Activated CD8-positive, alpha-beta T cell treated with anti-CD3 and anti-CD28 coated beads, Interleukin-2, amount 10 ng/mL, durations not matched to agents 7 days and 5 days (primary cell): ENCODE results near the gene OR2T27. TPM values are rescaled to one million over a fixed set of nuclear protein-coding genes. Genes with fewer than 3 reads are reported as not detected.
"Not testable (repeated sequence)": the region's sequence is repeated elsewhere in the genome, so short reads cannot be mapped to it uniquely, and the experiment has no call there.

Experiments
- ATAC-seq: fragments of 150-1000 bp; cut with Tn5 transposase; one replicate; pipeline ENCODE4 v1.10.0; 2021; ENCODE audit warnings: moderate library complexity
- CTCF ChIA-PET: fragments of 350-600 bp; sonication (Branson Sonifier 250); formaldehyde crosslinking; loops from one replicate; lab custom pipeline; 2021; ENCODE audit warnings: antibody characterized with exemption; lab: Charles Lee
- POLR2A ChIA-PET: fragments of 350-600 bp; sonication (Branson Sonifier 250); formaldehyde crosslinking; loops from one replicate; lab custom pipeline; 2021; ENCODE audit warnings: antibody characterized with exemption; lab: Charles Lee
- DNase-seq: peaks from one replicate; pipeline ENCODE4 v3.0.0-alpha.2; 2020
- H3K27ac Mint-ChIP-seq: one replicate; pipeline ENCODE4 v1.8.0; 2021; ENCODE audit warnings: mild to moderate bottlenecking, mixed read lengths
- H3K27me3 Mint-ChIP-seq: one replicate; pipeline ENCODE4 v1.8.0; 2021; ENCODE audit warnings: low read depth, mixed read lengths
- H3K36me3 Mint-ChIP-seq: one replicate; pipeline ENCODE4 v1.8.0; 2021; ENCODE audit warnings: low read depth, mixed read lengths
- H3K4me1 Mint-ChIP-seq: one replicate; pipeline ENCODE4 v1.8.0; 2021; ENCODE audit warnings: low read depth, mixed read lengths
- H3K4me3 Mint-ChIP-seq: one replicate; pipeline ENCODE4 v1.8.0; 2021; ENCODE audit warnings: mild to moderate bottlenecking, mixed read lengths
- H3K9me3 Mint-ChIP-seq: one replicate; pipeline ENCODE4 v1.8.0; 2022; ENCODE audit warnings: mixed read lengths; ENCODE audit not compliant: insufficient read depth
- total RNA-seq, 2 experiments: library from RNA; stranded (reverse); gene quantifications; one replicate each; pipeline ENCODE4 v1.2.3, GENCODE V29; 2021

OR2T27 gene
- total RNA-seq: not detected

- H3K36me3 Mint-ChIP-seq, DNase-seq, H3K27ac Mint-ChIP-seq, CTCF ChIA-PET, ATAC-seq, H3K4me1 Mint-ChIP-seq, H3K27me3 Mint-ChIP-seq, H3K4me3 Mint-ChIP-seq, POLR2A ChIA-PET, H3K9me3 Mint-ChIP-seq: not testable (repeated sequence)
Measured at GRCh38 chr1:248655354-248655753, at the start of gene OR2T27. OR2T27 (minus strand) TSS chr1:248655528; CDS start chr1:248650884, 4,644 bp downstream.

- CTCF ChIA-PET: no interaction called here
Measured at GRCh38 chr1:248704606-248705005, 49.3 kb upstream of the OR2T27 start.

DNA sequence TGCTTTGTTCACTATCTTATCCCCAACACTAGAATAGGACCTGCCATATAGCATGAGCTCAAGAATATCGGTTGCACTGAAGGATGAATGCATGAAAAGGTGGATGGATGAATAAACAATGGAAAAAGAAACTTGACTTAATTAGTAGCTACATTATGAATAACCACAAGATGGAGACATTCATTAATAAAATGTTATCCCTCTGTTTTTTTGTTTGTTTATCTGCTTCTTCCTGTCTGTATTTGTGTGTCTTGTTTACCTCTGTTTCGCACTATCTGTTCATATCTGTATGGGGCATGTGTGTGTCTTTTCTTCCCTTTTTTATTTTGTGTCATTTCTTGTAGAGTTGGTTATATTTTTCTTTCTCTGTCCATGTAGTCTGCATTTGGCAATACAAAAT, 48.3 kb upstream of the OR2T27 start:
- POLR2A ChIA-PET: no interaction called here
- H3K27me3 Mint-ChIP-seq: no peaks in the 10 kb centered on the region
- no peak overlapping the region for H3K4me3 Mint-ChIP-seq
- DNase-seq (no peak), ATAC-seq (no peak)
- H3K4me1 Mint-ChIP-seq: no peaks in the 10 kb centered on the region
- no peaks in the 10 kb centered on the region for H3K36me3 Mint-ChIP-seq
- no peak overlapping the region for H3K27ac Mint-ChIP-seq
- no peaks in the 10 kb centered on the region for H3K9me3 Mint-ChIP-seq
- CTCF ChIA-PET: no interaction called here

More at GRCh38 chr1:248704606-248705005, 49.3 kb upstream of the OR2T27 start:
- POLR2A ChIA-PET: no interaction called here
- Mint-ChIP-seq H3K4me1 (no peaks in the 10 kb centered on the region), H3K27me3 (no peaks in the 10 kb centered on the region), H3K9me3 (no peaks in the 10 kb centered on the region), H3K27ac (no peak overlapping the region), H3K4me3 (no peak overlapping the region), H3K36me3 (no peaks in the 10 kb centered on the region)
- ATAC-seq (no peak), DNase-seq (no peak)

DNA sequence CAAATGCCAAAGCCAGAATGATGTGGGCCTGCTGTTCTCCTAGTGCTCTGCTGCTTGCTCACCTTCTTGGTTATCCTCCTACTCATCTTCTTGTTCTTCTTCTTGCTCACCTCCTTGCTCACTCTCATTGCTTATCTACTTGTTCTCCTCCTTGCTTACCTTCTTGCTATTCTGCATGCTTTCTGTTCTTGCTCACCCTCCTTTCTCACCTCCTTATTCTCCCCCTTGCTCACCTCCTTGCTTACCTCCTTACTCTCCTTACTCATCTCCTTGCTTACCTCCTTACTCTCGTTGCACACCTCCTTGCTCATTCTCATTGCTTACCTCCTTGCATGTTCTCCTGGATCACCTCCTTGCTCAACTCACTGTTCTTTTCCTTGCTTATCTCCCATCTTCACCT, 47.4 kb upstream of the OR2T27 start, which contains the start of gene OR14I1:
OR14I1 (minus strand) TSS at position 53 of the 400 bp plus-strand sequence.
- Mint-ChIP-seq H3K4me1 (no peaks in the 10 kb centered on the region), H3K4me3 (no peak within 1 kb of the TSS), H3K9me3 (no peaks in the 10 kb centered on the region), H3K27ac (no peak within 1 kb of the TSS), H3K36me3 (no peaks in the 10 kb centered on the region), H3K27me3 (no peaks in the 10 kb centered on the region)
- ChIA-PET CTCF (no interaction called here), POLR2A (no interaction called here)
- no peak for DNase-seq
- ATAC-seq: no peak

GRCh38 chr1:248699099-248699498, 43.8 kb upstream of the OR2T27 start:
- ChIA-PET POLR2A (no interaction called here), CTCF (no interaction called here)
- H3K27ac Mint-ChIP-seq: no peak overlapping the region

GRCh38 chr1:248697907-248698306, 42.6 kb upstream of the OR2T27 start:
- H3K4me1 Mint-ChIP-seq: no peaks in the 10 kb centered on the region
- H3K4me3 Mint-ChIP-seq: no peak overlapping the region
- H3K27ac Mint-ChIP-seq: no peak overlapping the region
- H3K9me3 Mint-ChIP-seq: no peaks in the 10 kb centered on the region
- no peak for ATAC-seq
- CTCF ChIA-PET: no interaction called here
- H3K36me3 Mint-ChIP-seq: no peaks in the 10 kb centered on the region
- DNase-seq: no peak
- H3K27me3 Mint-ChIP-seq: no peaks in the 10 kb centered on the region
- POLR2A ChIA-PET: no interaction called here

More at GRCh38 chr1:248699099-248699498, 43.8 kb upstream of the OR2T27 start:
- no peaks in the 10 kb centered on the region for H3K9me3 Mint-ChIP-seq
- no peaks in the 10 kb centered on the region for H3K27me3 Mint-ChIP-seq
- H3K4me3 Mint-ChIP-seq: no peak overlapping the region
- ATAC-seq (no peak), DNase-seq (no peak)
- H3K4me1 Mint-ChIP-seq: no peaks in the 10 kb centered on the region
- no peaks in the 10 kb centered on the region for H3K36me3 Mint-ChIP-seq

DNA sequence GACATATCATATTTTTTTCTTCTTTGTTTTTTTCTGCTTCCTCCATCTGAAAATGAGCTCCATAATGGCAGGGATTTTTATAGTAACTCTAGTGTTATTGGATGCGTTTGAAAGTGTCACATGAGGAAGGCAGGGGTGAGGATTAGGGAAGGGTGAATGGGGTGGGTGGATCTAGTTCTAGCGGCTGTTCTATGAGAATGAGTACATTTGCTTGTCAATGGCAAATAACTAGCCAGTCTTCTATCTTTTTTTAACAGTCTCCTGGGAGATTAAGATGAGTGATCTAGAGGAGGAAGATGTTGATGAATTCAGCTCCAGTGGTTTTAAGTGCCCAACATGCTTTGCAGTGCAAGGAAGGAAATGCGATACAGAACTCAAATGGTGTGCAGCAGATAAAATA, 41.4 kb upstream of the OR2T27 start:
- no peak for DNase-seq
- no peaks in the 10 kb centered on the region for H3K4me1 Mint-ChIP-seq
- H3K36me3 Mint-ChIP-seq: no peaks in the 10 kb centered on the region
- ChIA-PET POLR2A (no interaction called here), CTCF (no interaction called here)
- no peak for ATAC-seq
- H3K9me3 Mint-ChIP-seq: no peaks in the 10 kb centered on the region
- H3K27ac Mint-ChIP-seq: no peak overlapping the region
- no peaks in the 10 kb centered on the region for H3K27me3 Mint-ChIP-seq
- no peak overlapping the region for H3K4me3 Mint-ChIP-seq

DNA sequence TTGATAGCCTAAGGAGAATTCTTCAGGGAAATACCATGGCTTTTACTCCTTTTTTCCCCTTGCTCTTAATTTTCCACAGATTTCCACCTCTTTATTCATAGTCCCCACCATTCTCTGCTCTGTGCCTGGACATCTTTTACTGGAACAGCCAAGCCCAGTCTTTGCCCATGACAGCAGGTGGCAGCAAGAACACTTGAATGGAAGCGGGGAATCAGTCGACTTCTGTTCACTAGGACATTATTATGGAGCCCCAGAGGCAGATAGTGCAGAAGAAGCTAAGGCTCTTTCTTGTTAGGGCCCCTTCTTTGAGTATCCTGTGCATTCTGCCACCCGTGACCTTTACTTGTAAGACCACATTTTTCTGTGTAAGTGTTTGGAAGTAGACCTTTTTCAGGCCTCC, 40.9 kb upstream of the OR2T27 start:
- POLR2A ChIA-PET: no interaction called here
- CTCF ChIA-PET: no interaction called here
- DNase-seq (no peak), ATAC-seq (no peak)
- H3K27me3 Mint-ChIP-seq: no peaks in the 10 kb centered on the region
- H3K36me3 Mint-ChIP-seq: no peaks in the 10 kb centered on the region
- H3K4me3 Mint-ChIP-seq: no peak overlapping the region
- H3K27ac Mint-ChIP-seq: no peak overlapping the region
- H3K9me3 Mint-ChIP-seq: no peaks in the 10 kb centered on the region
- H3K4me1 Mint-ChIP-seq: no peaks in the 10 kb centered on the region

DNA sequence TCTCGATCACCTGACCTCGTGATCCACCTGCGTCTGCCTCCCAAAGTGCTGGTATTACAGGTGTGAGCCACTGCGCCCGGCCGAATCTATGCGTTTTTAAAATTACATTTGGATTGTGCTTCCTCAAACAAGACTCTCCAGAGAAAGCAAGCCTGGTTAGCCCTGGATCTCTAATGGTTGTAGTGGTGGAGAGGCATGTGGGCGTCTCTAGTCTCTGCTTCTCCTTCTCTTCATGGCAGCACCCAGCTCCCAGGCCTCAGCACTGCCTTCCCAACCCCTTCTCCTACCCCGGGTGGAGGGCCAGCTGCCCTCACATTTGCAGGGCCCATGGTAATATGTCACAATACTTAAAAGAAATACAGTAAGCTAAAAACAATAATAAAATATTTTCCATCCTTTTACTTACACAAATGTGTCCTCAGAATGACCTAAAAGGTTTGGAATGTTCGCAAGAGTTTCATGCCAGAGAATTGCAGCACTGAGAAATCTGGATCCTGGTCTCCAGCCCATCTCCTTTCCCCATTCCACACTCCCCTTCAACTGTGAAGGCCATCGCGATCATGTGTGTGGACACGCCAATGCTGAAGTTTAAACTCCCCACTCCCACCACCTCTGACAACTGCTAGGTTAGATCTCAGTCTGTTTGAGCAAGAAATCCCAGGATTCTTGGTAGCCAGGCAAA, 40.3 kb upstream of the OR2T27 start:
- Mint-ChIP-seq H3K9me3 (peaks cover 2% of the 10 kb centered on the region), H3K4me1 (no peaks in the 10 kb centered on the region), H3K36me3 (no peaks in the 10 kb centered on the region), H3K27ac (no peak overlapping the region), H3K27me3 (no peaks in the 10 kb centered on the region), H3K4me3 (no peak overlapping the region)
- ChIA-PET CTCF (no interaction called here), POLR2A (no interaction called here)
- DNase-seq (no peak), ATAC-seq (no peak)

DNA sequence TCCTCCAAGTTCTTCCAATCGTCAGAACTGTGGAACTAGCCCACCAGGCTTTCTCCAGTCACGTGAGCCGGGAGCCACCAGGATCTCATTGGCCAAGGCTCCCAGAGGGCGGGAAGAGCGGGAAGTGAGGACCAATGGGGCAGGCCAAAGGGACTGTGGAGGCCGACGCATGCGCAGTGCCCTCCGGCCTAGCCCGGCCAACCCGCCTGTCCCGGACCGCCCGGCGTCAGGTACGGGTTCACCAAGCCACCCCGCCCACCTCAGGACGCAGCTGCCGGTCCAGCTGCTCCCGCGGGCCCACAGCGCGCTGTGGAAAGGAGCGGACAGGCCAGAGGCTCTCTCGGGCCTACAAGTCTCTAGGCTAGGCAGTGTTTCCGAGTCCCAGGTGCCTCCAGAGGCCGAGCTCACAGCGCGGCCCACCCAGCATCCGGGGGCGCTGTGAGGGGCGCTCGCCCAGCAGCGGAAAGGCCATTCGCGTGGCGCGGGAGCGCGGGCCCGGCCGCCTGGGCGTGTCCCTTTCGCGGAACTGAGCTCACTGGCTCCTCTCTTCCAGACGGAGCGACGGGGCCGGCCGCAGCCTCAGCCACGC, 36.3 kb upstream of the OR2T27 start:
- Mint-ChIP-seq H3K9me3 (peaks cover 12% of the 10 kb centered on the region), H3K4me1 (no peaks in the 10 kb centered on the region)

GRCh38 chr1:248688527-248689298, 33.4 kb upstream of the OR2T27 start:
- Mint-ChIP-seq H3K36me3 (no peaks in the 10 kb centered on the region), H3K4me3 (no peak overlapping the region), H3K9me3 (peaks cover 12% of the 10 kb centered on the region), H3K27me3 (peaks cover 2% of the 10 kb centered on the region), H3K27ac (no peak overlapping the region), H3K4me1 (no peaks in the 10 kb centered on the region)
- POLR2A ChIA-PET: no interaction called here
- no peak for DNase-seq
- CTCF ChIA-PET: no interaction called here
- ATAC-seq: no peak

More for the DNA sequence above, 36.3 kb upstream of the OR2T27 start:
- Mint-ChIP-seq H3K36me3 (no peaks in the 10 kb centered on the region), H3K4me3 (no peak overlapping the region), H3K27me3 (peaks cover 2% of the 10 kb centered on the region), H3K27ac (no peak overlapping the region)
- DNase-seq (no peak), ATAC-seq (no peak)
- CTCF ChIA-PET: no interaction called here
- POLR2A ChIA-PET: no interaction called here

GRCh38 chr1:248686815-248687214, 31.5 kb upstream of the OR2T27 start:
- Mint-ChIP-seq H3K9me3 (peaks cover 12% of the 10 kb centered on the region), H3K27me3 (peaks cover 2% of the 10 kb centered on the region), H3K4me3 (no peak overlapping the region), H3K36me3 (no peaks in the 10 kb centered on the region), H3K27ac (no peak overlapping the region), H3K4me1 (no peaks in the 10 kb centered on the region)
- DNase-seq (peak; percentile 28), ATAC-seq (peak; percentile 63)
- ChIA-PET POLR2A (no interaction called here), CTCF (interaction anchor here (1.1 to 1.5 kb wide), 4 partner anchors 65 to 282 kb away, joined by 3 to 6 read pairs (median 4); no protein-coding TSS in a partner anchor)
